Heart left ventricle (tissue), 16 donors: ENCODE results near the gene SYT11. TPM values are rescaled to one million over a fixed set of nuclear protein-coding genes. Genes with fewer than 3 reads are reported as not detected.
"Not testable (repeated sequence)": the region's sequence is repeated elsewhere in the genome, so short reads cannot be mapped to it uniquely, and the experiment has no call there.

Source experiments
- ATAC-seq, 4 donors: fragments of 200-7000 bp; cut with Tn5 transposase; one replicate each; pipeline ENCODE4 v1.9.1; 2020 to 2022; ENCODE audit warnings: moderate library complexity in 4 of 4, mild to moderate bottlenecking in 3 of 4, moderate number of reproducible peaks in 1 of 4
- DNase-seq, 5 donors: peaks; one replicate each; pipeline ENCODE4 v3.0.0-alpha.2; 2020
- H3K27ac ChIP-seq, 12 donors: fragments of 200-600 bp; sonication (generic) in 4 of 12; one replicate each; pipeline versions ENCODE4 v1.5.0 to v1.8.0; 2016 to 2022; ENCODE audit warnings: mild to moderate bottlenecking in 2 of 12
- H3K27me3 ChIP-seq, 9 donors: fragments of 200-600 bp; sonication (generic) in 2 of 9; one replicate each; pipeline versions ENCODE4 v1.5.1 to v1.8.0; 2016 to 2022; ENCODE audit warnings: mild to moderate bottlenecking in 3 of 9
- H3K36me3 ChIP-seq, 9 donors: fragments of 200-600 bp; sonication (generic) in 2 of 9; one replicate each; pipeline versions ENCODE4 v1.5.0 to v1.8.0; 2018 to 2022; ENCODE audit warnings: mild to moderate bottlenecking in 2 of 9
- H3K4me1 ChIP-seq, 12 donors: fragments of 200-600 bp; sonication (generic) in 4 of 12; one replicate each; pipeline versions ENCODE4 v1.5.0 to v1.8.0; 2016 to 2022; ENCODE audit warnings: mild to moderate bottlenecking in 3 of 12
- H3K4me3 ChIP-seq, 12 donors: fragments of 200-600 bp; sonication (generic) in 4 of 12; one replicate each; pipeline versions ENCODE4 v1.5.0 to v1.8.0; 2017 to 2022; ENCODE audit warnings: mild to moderate bottlenecking in 9 of 12, moderate library complexity in 4 of 12
- H3K9me3 ChIP-seq, 12 donors: fragments of 200-600 bp; sonication (generic) in 4 of 12; one replicate each; pipeline versions ENCODE4 v1.5.0 to v1.8.0; 2016 to 2022; ENCODE audit warnings: mild to moderate bottlenecking in 1 of 12
- POLR2A ChIP-seq, 2 donors: fragments of 450-650 bp; IDR thresholded peaks; one replicate each; pipeline ENCODE4 v1.6.1; 2017; ENCODE audit warnings: antibody characterized with exemption in 2 of 2, mild to moderate bottlenecking in 2 of 2, moderate library complexity in 2 of 2
- WGBS, 4 donors: extraction: QIAGEN DNeasy Blood & Tissue Kit in 2 of 4; methylation state at CpG; one replicate each; pipeline versions ENCODE4 v1.1.5 to v1.1.7; 2013 to 2018; 5-methylcytosine and 5-hydroxymethylcytosine counted together
- intact Hi-C, 10 donors: fragments of 100-400 bp; cut with DNase I; formaldehyde crosslinking; loops; one replicate each; pipeline versions ENCODE4 v1.11.1 to v1.14.2; 2022
- polyA plus RNA-seq, 2 donors: library from polyadenylated mRNA; stranded (reverse); fragments of 200-250 nt; gene quantifications; one replicate each; pipeline ENCODE4 v1.2.3, GENCODE V29; 2013
- total RNA-seq, 9 donors: library from RNA; depleted of rRNA in 2 of 9; stranded (reverse); fragments of >200 nt in 2 of 9; fragmentation: NEBNext Ultra II Directional in 3 of 9; extraction: Animal tissue kit (Norgen Biotek cat#: 25700) in 3 of 9; gene quantifications; one replicate each; pipeline versions ENCODE4 v1.1.0 to v1.2.4, GENCODE V29; 2016 to 2023
- TF ChIP-seq, protein P1 (sequence below), 12 donors: fragments of 200-600 bp; sonication (generic) in 4 of 12; IDR thresholded peaks; one replicate each; pipeline versions ENCODE4 v1.5.0 to v1.8.0; 2018 to 2022; ENCODE audit warnings: antibody characterized with exemption in 12 of 12, mild to moderate bottlenecking in 5 of 12
- donor health status: ischemic (EF 13 %, LVEDD 7.1; RV severe dilation, severe dysfunction).
- donor health status: healthy with polysubstance abuse.
- donor health status: DM: no; HTN: yes; CAD: no.
- donor health status: DM: no; HTN: no; CAD: no.
- donor health status: ischemic (EF 25% LVEDD 6.9; RV normal size, moderate dysfunction).
- donor health status: ischemic (EF 25% LVEDD 5.7; RV mildly dilated, moderate dysfunction).
- donor health status: healthy.
- donor health status: DM: yes; HTN: yes; CAD: no.
- donor health status: ischemic (EF 35%, LVEDD 5.7; RV mildly dilated, moderate dysfunction).
- donor health status: nonischemic (EF 11% LVEDD 7.7; RV severe dilation, severe dysfunction).
- donor health status: DM: yes; HTN: yes; CAD: no.
- donor health status: PGD.
- donor health status: ischemic (EF 29% LVEDD 5.4; RV normal size, mild dysfunction).
- donor health status: nonischemic (EF 23%, LVEDD 6.1; RV moderate dilation, normal function).

Gene SYT11
- total and polyA plus RNA-seq, 11 donors = 2.2 to 26.3 (median 15.1) TPM

DNA sequence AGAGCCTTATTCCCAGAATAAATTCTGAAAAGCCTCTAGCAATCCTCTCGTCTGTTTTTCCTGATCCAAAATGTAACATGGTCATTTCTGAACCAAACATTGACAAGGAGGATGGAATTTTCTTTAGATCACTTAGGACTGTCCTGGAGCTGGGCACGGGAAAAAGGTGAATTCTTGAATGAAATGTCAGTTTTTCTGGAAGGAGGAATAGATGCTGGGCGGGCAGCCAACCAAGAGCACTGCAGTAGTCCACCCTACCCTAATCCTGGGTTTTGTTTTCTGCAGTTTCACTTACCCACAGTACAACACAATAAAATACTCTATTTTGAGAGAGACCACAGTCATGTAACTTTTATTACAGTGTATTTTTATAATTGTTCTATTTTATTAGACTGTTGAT lies 30.9 kb downstream of the SYT11 start:
- Histone ChIP-seq H3K27ac (peak overlapping the region in 6 of 12 donors; percentile 7 to 51 (median 22)), H3K9me3 (no peaks in the 10 kb centered on the region), H3K4me1 (peaks cover 0 to 34% (median 13%) of the 10 kb centered on the region in 12 donors), H3K27me3 (no peaks in the 10 kb centered on the region), H3K36me3 (peaks cover 0 to 20% (median 6%) of the 10 kb centered on the region in 9 donors), H3K4me3 (no peak overlapping the region)
- no peak for DNase-seq
- intact Hi-C loops = loop anchor here in 1 of 10 donors (10.0 kb wide), 1 partner anchor 85 kb away; no protein-coding TSS in a partner anchor
- TF ChIP-seq, protein P1, sequence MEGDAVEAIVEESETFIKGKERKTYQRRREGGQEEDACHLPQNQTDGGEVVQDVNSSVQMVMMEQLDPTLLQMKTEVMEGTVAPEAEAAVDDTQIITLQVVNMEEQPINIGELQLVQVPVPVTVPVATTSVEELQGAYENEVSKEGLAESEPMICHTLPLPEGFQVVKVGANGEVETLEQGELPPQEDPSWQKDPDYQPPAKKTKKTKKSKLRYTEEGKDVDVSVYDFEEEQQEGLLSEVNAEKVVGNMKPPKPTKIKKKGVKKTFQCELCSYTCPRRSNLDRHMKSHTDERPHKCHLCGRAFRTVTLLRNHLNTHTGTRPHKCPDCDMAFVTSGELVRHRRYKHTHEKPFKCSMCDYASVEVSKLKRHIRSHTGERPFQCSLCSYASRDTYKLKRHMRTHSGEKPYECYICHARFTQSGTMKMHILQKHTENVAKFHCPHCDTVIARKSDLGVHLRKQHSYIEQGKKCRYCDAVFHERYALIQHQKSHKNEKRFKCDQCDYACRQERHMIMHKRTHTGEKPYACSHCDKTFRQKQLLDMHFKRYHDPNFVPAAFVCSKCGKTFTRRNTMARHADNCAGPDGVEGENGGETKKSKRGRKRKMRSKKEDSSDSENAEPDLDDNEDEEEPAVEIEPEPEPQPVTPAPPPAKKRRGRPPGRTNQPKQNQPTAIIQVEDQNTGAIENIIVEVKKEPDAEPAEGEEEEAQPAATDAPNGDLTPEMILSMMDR (IDR thresholded peaks at IDR 0.05) = no peak
- TF ChIP-seq POLR2A (IDR thresholded peaks at IDR 0.05) = no peak
- WGBS, 4 donors = 51 to 64% (median 59%) methylated on average over 3 of the region's 3 CpGs
- ATAC-seq = no peak

DNA sequence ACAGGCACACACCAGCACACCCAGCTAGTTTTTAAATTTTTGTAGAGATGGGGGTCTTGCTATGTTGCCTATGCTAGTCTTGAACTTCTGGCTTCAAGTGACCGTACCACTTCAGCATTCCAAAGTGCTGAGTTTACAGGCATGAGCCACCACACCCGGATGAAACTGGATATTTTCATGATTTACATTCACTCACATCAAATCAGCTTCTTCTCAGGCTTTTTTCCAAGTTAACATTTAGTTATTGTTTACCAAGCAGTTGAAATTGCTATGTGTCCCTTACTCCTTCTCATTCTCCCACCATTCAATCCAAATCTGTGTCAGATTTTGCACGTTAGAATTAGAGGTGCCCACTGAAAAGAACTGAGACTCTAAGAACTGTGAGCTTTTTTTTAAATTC lies 33.4 kb downstream of the SYT11 start:
- ATAC-seq (no peak), DNase-seq (no peak)
- intact Hi-C loops = loop anchor here in 1 of 10 donors (2.0 to 10.0 kb wide), 2 partner anchors 32 to 88 kb away; no protein-coding TSS in a partner anchor
- Histone ChIP-seq H3K9me3 (no peaks in the 10 kb centered on the region), H3K27ac (peak overlapping the region; percentile 40 to 86 (median 79)), H3K4me1 (peaks cover 0 to 34% (median 13%) of the 10 kb centered on the region in 12 donors), H3K4me3 (no peak overlapping the region), H3K27me3 (no peaks in the 10 kb centered on the region), H3K36me3 (peaks cover 0 to 33% (median 20%) of the 10 kb centered on the region in 9 donors)
- TF ChIP-seq, protein P1 (IDR thresholded peaks at IDR 0.05) = no peak
- TF ChIP-seq POLR2A (IDR thresholded peaks at IDR 0.05) = no peak
- 58 to 71% (median 64%) methylated on average over 3 of the region's 3 CpGs for WGBS, 4 donors

DNA sequence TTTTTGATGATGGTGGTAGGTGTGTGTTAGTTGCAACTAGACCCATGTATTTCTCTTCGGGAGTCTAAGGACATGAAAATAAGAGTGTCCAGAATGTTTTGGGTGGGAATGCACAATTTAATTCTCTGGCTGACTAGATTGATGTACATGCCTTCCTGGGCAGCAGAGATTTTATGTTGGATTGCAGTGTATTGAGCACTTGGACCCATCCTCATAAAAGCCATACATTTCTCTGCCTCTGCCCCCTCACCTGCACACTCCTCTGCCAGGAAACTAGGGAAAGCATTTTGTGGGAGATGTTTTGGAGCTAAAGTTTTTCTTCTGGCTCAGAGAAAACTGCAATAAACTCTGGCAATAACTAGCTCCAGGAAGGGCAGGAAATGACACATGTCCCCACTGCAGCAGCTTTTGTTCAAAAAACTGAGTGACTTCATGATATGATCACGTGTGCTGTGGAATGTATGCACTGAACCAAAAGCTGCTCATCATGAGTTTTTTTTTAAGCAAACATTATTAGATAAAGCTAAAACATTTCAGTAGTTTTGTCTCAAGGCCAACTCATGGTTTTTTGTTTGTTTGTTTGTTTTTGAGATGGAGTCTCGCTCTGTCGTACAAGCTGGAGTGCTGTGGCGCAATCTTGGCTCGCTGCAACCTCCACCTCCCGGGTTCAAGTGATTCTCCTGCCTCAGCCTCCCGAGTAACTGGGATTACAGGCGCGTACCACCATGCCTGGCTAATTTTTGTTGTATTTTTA lies 34.2 kb downstream of the SYT11 start:
- H3K4me1 ChIP-seq = peaks cover 0 to 34% (median 13%) of the 10 kb centered on the region in 12 donors
- 48 to 69% (median 61%) methylated on average over 10 of the region's 10 CpGs for WGBS, 4 donors
- intact Hi-C loops = loop anchor here in 1 of 10 donors (2.0 to 10.0 kb wide), 2 partner anchors 33 to 89 kb away; no protein-coding TSS in a partner anchor
- H3K9me3 ChIP-seq = no peaks in the 10 kb centered on the region
- peaks cover 0 to 33% (median 27%) of the 10 kb centered on the region in 9 donors for H3K36me3 ChIP-seq
- H3K4me3 ChIP-seq = no peak overlapping the region
- H3K27me3 ChIP-seq = no peaks in the 10 kb centered on the region
- no peak for TF ChIP-seq POLR2A (IDR thresholded peaks at IDR 0.05)
- TF ChIP-seq, protein P1 (IDR thresholded peaks at IDR 0.05) = no peak
- ATAC-seq (peak; percentile 68 to 93 (median 79)), DNase-seq (peak in 1 of 5 donors; percentile 46)
- peak overlapping the region; percentile 55 to 86 (median 79) for H3K27ac ChIP-seq

DNA sequence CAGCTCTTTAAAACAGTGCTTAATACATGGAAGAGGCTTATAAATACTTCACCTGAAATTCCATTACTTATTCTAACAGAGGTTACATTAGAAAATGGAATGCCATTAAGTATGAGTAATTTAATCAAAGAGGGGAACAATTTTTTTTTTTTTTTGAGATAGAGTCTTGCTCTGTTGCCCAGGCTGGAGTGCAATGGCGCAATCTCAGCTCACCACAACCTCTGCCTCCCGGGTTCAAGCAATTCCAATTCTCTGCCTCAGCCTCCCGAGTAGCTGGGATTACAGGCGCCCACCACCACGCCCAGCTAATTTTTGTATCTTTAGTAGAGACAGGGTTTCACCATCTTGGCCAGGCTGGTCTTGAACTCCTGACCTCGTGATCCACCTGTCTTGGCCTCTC lies 36.2 kb downstream of the SYT11 start:
- H3K36me3 ChIP-seq = peaks cover 0 to 54% (median 46%) of the 10 kb centered on the region in 9 donors
- intact Hi-C loops = loop anchor here in 1 of 10 donors (10.0 kb wide), 1 partner anchor 91 kb away; no protein-coding TSS in a partner anchor
- ATAC-seq = not testable (repeated sequence)

DNA sequence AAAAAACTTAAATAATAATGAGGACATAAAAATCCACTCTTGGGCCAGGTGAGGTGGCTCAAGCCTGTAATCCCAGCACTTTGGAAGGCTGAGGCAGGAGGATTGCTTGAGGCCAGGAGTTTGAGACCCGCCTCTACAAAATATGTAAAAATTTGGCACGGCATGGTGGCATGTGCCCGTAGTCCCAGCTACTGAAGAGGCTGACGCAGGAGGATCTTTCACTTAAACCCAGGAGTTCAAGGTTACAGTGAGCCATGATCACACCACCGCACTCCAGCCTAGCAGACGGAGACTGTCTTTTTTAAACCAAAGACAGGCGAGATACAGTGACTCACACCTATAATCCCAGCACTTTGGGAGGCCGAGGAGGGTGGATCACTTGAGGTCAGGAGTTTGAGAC lies 37.1 kb downstream of the SYT11 start:
- not testable (repeated sequence) for DNase-seq, H3K27ac ChIP-seq, H3K9me3 ChIP-seq, H3K27me3 ChIP-seq, H3K4me3 ChIP-seq, ATAC-seq
- intact Hi-C loops = loop anchor here in 1 of 10 donors (10.0 kb wide), 1 partner anchor 92 kb away; no protein-coding TSS in a partner anchor
- Histone ChIP-seq H3K36me3 (peaks cover 0 to 62% (median 55%) of the 10 kb centered on the region in 9 donors), H3K4me1 (peaks cover 0 to 25% (median 14%) of the 10 kb centered on the region in 12 donors)
- 92 to 98% (median 96%) methylated on average over 8 of the region's 8 CpGs for WGBS, 4 donors

More for the DNA sequence above, 36.2 kb downstream of the SYT11 start:
- DNase-seq, H3K27me3 ChIP-seq, H3K9me3 ChIP-seq, H3K27ac ChIP-seq, H3K4me3 ChIP-seq: not testable (repeated sequence)
- 96 to 99% (median 98%) methylated on average over 6 of the region's 6 CpGs for WGBS, 4 donors
- H3K4me1 ChIP-seq = peaks cover 0 to 25% (median 14%) of the 10 kb centered on the region in 12 donors
